K562 (cell line): Measurements from ENCODE around the gene TGFBR2. TPM values are rescaled to one million over a fixed set of nuclear protein-coding genes. Genes with fewer than 3 reads are reported as not detected.

Experiments
- ATF7 ChIP-seq: fragments of 450-650 bp; IDR thresholded peaks from 2 replicates; pipeline ENCODE4 v1.7.1; 2014; ENCODE audit warnings: mild to moderate bottlenecking, moderate library complexity
- PHF8 ChIP-seq: fragments of 200-600 bp; sonication (generic); IDR thresholded peaks from 2 replicates; pipeline ENCODE4 v1.6.1; 2012; ENCODE audit warnings: mixed run types, mild to moderate bottlenecking, inconsistent platforms, low read length, moderate library complexity, borderline replicate concordance
- POLR3A ChIP-seq: IDR thresholded peaks from 2 replicates; pipeline ENCODE4 v1.6.1; 2011; ENCODE audit warnings: borderline replicate concordance, mild to moderate bottlenecking, moderate library complexity; ENCODE audit not compliant: insufficient read length, insufficient read depth; ENCODE audit errors: extremely low read depth
- WHSC1 ChIP-seq: IDR thresholded peaks from one replicate; pipeline ENCODE4 v1.6.1; 2012; ENCODE audit warnings: low read length, control low read depth, inconsistent platforms
- ZNF282 ChIP-seq: sonication (generic); formaldehyde crosslinking; IDR thresholded peaks from 2 replicates; pipeline ENCODE4 v1.8.1; 2023; ENCODE audit warnings: missing genetic modification reagents
- polyA plus RNA-seq, 8 experiments: library from polyadenylated mRNA; depleted of rRNA in 4 of 8; stranded (reverse) in 5 of 8; unstranded in 3 of 8; fragments of >200 nt; fragmentation: Nextera tagmentation in 2 of 8; fragmentation: Illumina TruSeq in 1 of 8; extraction: Ambion mirVana in 2 of 8; extraction: Trizol in 1 of 8; gene quantifications; 2 replicates each; pipeline versions ENCODE4 v1.2.1 to v1.2.3, GENCODE V29; 2011 to 2014; ENCODE audit warnings: inconsistent platforms in 1 of 8, missing spikeins in 1 of 8
- total RNA-seq, 7 experiments: library from RNA; depleted of rRNA in 6 of 7; stranded (reverse); fragments of >200 nt in 6 of 7; fragmentation: Illumina TruSeq in 2 of 7; extraction: Trizol in 2 of 7; gene quantifications; 2 replicates each; pipeline versions ENCODE4 v1.2.1 to v1.2.3, GENCODE V29; 2011 to 2021; ENCODE audit warnings: low replicate concordance in 1 of 7
- TF ChIP-seq, protein P1 (sequence below): fragments of 250-450 bp; sonication (Bioruptor Pico); IDR thresholded peaks from 2 replicates; pipeline ENCODE4 v1.8.0; 2022; ENCODE audit warnings: inconsistent platforms, mild to moderate bottlenecking, moderate library complexity, borderline replicate concordance
- TF ChIP-seq, protein P2 (sequence below): fragments of 250-450 bp; sonication (Bioruptor Pico); IDR thresholded peaks from 2 replicates; pipeline ENCODE4 v1.8.0; 2022; ENCODE audit warnings: moderate library complexity, mild to moderate bottlenecking, inconsistent platforms

TGFBR2 gene
- total and polyA plus RNA-seq, 9 of the 15 experiments (the other 6 are each of a cell fraction or from before 2014, with no cell fraction given), result 0.11 to 0.84 (median 0.24) TPM

DNA sequence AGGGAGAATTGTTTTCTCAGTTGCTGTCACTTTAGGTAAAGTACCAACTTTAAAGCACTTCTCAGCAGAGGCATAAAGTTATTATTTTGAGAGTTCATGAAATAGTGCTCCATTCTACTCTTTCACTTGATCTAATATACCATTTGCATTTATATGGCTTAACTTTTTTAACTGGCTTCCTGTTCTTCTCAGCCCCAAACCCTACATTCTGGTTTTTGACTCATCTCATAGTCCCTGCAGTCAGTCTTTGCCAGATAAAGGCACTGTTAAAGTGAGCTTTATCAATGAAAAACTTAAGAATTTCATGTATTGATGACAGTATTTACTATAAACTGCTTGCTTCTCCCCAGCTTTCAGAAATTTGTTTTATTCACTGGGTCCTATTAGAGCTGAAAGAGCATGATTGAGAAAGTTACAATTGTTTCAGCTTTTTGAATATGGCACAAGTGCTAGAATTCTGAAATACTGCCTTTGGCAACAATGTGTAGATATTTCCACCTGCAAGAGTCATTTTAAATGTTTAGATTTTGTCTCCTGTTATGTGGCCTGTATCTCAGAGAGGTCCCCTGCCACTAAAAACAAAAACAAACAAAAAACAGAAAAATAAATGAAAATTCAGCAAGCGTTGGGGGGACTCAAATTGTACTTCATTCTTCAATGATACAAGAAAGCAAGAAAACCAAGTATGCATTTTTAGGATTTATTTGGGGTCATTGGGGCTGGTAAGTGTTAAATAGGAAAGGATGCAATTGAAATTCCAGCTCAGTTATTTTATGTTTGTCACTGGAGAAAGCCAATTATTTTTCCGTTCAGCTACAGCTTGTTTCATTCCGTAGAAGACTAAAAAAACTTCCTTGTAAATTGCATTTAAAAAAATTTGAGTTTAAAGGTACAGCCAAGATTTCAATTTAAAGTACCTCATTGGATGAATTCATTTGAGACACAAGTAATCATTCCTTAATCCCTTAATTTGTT, 28.6 kb downstream of the TGFBR2 start (continued):
- TF ChIP-seq, protein P1, sequence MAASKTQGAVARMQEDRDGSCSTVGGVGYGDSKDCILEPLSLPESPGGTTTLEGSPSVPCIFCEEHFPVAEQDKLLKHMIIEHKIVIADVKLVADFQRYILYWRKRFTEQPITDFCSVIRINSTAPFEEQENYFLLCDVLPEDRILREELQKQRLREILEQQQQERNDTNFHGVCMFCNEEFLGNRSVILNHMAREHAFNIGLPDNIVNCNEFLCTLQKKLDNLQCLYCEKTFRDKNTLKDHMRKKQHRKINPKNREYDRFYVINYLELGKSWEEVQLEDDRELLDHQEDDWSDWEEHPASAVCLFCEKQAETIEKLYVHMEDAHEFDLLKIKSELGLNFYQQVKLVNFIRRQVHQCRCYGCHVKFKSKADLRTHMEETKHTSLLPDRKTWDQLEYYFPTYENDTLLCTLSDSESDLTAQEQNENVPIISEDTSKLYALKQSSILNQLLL, result no peak
- TF ChIP-seq ATF7, result no peak
- TF ChIP-seq, protein P2, sequence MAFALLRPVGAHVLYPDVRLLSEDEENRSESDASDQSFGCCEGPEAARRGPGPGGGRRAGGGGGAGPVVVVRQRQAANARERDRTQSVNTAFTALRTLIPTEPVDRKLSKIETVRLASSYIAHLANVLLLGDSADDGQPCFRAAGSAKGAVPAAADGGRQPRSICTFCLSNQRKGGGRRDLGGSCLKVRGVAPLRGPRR (CRISPR knock-in tag), result no peak
- TF ChIP-seq PHF8, result no peak
- no peak for TF ChIP-seq POLR3A
- TF ChIP-seq WHSC1, result no peak
- TF ChIP-seq ZNF282, result no peak
